Measurements from ENCODE around the gene ATXN2L. TPM values are rescaled to one million over a fixed set of nuclear protein-coding genes. Genes with fewer than 3 reads are reported as not detected.

Gene ATXN2L
- total and polyA plus RNA-seq, 2 donors (not counting 1 experiment from before 2014, with no cell fraction given), result 16.4 to 52.8 TPM

- TF ChIP-seq EZH2 (IDR thresholded peaks at IDR 0.05; ENCODE audit: low read length, missing control alignments) (no peak), CTCF (conservative IDR thresholded peaks at IDR 0.05 in 1 of 2, IDR thresholded peaks at IDR 0.05 in 1 of 2; ENCODE audit: low read depth in 1 of 2, low read length in 2 of 2) (no peak)
Measured at GRCh38 chr16:28838558-28838918, 15.7 kb downstream of the ATXN2L start.

DNA sequence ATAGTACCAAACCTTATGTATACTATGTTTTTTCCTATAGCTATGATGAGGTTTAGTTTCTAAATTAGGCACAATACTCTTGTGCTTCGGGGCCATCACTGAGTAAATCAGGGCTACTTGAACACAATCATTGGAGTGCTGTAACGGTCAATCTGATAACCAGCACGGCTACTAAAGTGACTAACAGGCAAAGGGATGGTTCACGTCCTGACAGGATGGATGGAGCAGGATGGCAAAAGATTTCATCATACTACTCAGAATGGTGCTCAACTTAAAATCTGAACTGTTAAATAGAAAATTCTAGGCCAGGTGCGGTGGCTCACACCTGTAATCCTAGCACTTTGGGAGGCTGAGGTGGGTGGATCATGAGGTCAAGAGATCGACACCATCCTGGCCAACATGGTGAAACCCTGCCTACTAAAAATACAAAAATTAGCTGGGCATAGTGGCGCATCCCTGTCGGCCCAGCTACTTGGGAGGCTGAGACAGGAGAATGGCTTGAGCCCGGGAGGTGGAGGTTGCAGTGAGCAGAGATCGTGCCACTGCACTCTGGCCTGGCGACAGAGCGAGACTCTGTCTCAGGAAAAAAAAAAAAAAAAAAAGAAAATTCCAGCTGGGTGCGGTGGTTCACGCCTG lies 16.3 kb downstream of the ATXN2L start:
- Histone ChIP-seq H3K27ac (ENCODE audit: insufficient read depth, low read length) (no peak overlapping the region), H3K27me3 (ENCODE audit: control insufficient read depth, insufficient read depth, low read length) (no peaks in the 10 kb centered on the region), H3K36me3 (ENCODE audit: control insufficient read depth, insufficient read depth, low read length) (peaks cover 34% of the 10 kb centered on the region), H3K4me2 (ENCODE audit: extremely low read depth, insufficient read depth, low read length) (no peak overlapping the region), H2AFZ (ENCODE audit: low read length) (no peak overlapping the region), H4K20me1 (ENCODE audit: control insufficient read depth, extremely low read depth, insufficient read depth, low read length) (no peaks in the 10 kb centered on the region), H3K9me3 (ENCODE audit: control insufficient read depth, insufficient read depth, low read depth, low read length) (no peaks in the 10 kb centered on the region), H3K4me3 (replicated peaks in 1 of 4; ENCODE audit: control extremely low read depth in 1 of 4, insufficient read depth in 1 of 4, low read depth in 3 of 4, low read length in 4 of 4) (no peak overlapping the region), H3K9ac (ENCODE audit: insufficient read depth, low read length) (no peak overlapping the region), H3K79me2 (ENCODE audit: control insufficient read depth, insufficient read depth, low read length) (no peaks in the 10 kb centered on the region), H3K4me1 (ENCODE audit: control insufficient read depth, extremely low read depth, insufficient read depth, low read length) (no peaks in the 10 kb centered on the region)
- DNase-seq (ENCODE audit: low read depth in 2 of 2), result no peak
- no peak for TF ChIP-seq EZH2 (IDR thresholded peaks at IDR 0.05; ENCODE audit: low read length, missing control alignments)
- TF ChIP-seq CTCF (conservative IDR thresholded peaks at IDR 0.05 in 1 of 2, IDR thresholded peaks at IDR 0.05 in 1 of 2; ENCODE audit: low read depth in 1 of 2, low read length in 2 of 2), result no peak

More at GRCh38 chr16:28838558-28838918, 15.7 kb downstream of the ATXN2L start:
- H3K4me1 ChIP-seq (ENCODE audit: control insufficient read depth, extremely low read depth, insufficient read depth, low read length), result no peaks in the 10 kb centered on the region
- no peak overlapping the region for H3K27ac ChIP-seq (ENCODE audit: insufficient read depth, low read length)
- H3K9ac ChIP-seq (ENCODE audit: insufficient read depth, low read length), result no peak overlapping the region
- peaks cover 33% of the 10 kb centered on the region for H3K36me3 ChIP-seq (ENCODE audit: control insufficient read depth, insufficient read depth, low read length)
- H4K20me1 ChIP-seq (ENCODE audit: control insufficient read depth, extremely low read depth, insufficient read depth, low read length), result no peaks in the 10 kb centered on the region
- no peak overlapping the region for H2AFZ ChIP-seq (ENCODE audit: low read length)
- H3K79me2 ChIP-seq (ENCODE audit: control insufficient read depth, insufficient read depth, low read length), result no peaks in the 10 kb centered on the region
- H3K4me2 ChIP-seq (ENCODE audit: extremely low read depth, insufficient read depth, low read length), result no peak overlapping the region
- DNase-seq (ENCODE audit: low read depth in 2 of 2), result no peak
- no peaks in the 10 kb centered on the region for H3K9me3 ChIP-seq (ENCODE audit: control insufficient read depth, insufficient read depth, low read depth, low read length)
- H3K27me3 ChIP-seq (ENCODE audit: control insufficient read depth, insufficient read depth, low read length), result no peaks in the 10 kb centered on the region
- no peak overlapping the region for H3K4me3 ChIP-seq (replicated peaks in 1 of 4; ENCODE audit: control extremely low read depth in 1 of 4, insufficient read depth in 1 of 4, low read depth in 3 of 4, low read length in 4 of 4)

- Histone ChIP-seq H3K4me2 (ENCODE audit: extremely low read depth, insufficient read depth, low read length) (no peak overlapping the region), H3K27ac (ENCODE audit: insufficient read depth, low read length) (no peak overlapping the region), H3K36me3 (ENCODE audit: control insufficient read depth, insufficient read depth, low read length) (peaks cover 32% of the 10 kb centered on the region), H3K9ac (ENCODE audit: insufficient read depth, low read length) (no peak overlapping the region), H4K20me1 (ENCODE audit: control insufficient read depth, extremely low read depth, insufficient read depth, low read length) (no peaks in the 10 kb centered on the region), H3K4me1 (ENCODE audit: control insufficient read depth, extremely low read depth, insufficient read depth, low read length) (peaks cover 2% of the 10 kb centered on the region), H3K9me3 (ENCODE audit: control insufficient read depth, insufficient read depth, low read depth, low read length) (no peaks in the 10 kb centered on the region), H3K79me2 (ENCODE audit: control insufficient read depth, insufficient read depth, low read length) (peaks cover 5% of the 10 kb centered on the region), H3K27me3 (ENCODE audit: control insufficient read depth, insufficient read depth, low read length) (no peaks in the 10 kb centered on the region), H3K4me3 (replicated peaks in 1 of 4; ENCODE audit: control extremely low read depth in 1 of 4, insufficient read depth in 1 of 4, low read depth in 3 of 4, low read length in 4 of 4) (no peak overlapping the region), H2AFZ (ENCODE audit: low read length) (no peak overlapping the region)
- no peak for DNase-seq (ENCODE audit: low read depth in 2 of 2)
- TF ChIP-seq CTCF (conservative IDR thresholded peaks at IDR 0.05 in 1 of 2, IDR thresholded peaks at IDR 0.05 in 1 of 2; ENCODE audit: low read depth in 1 of 2, low read length in 2 of 2) (no peak), EZH2 (IDR thresholded peaks at IDR 0.05; ENCODE audit: low read length, missing control alignments) (no peak)
Measured at GRCh38 chr16:28839899-28840298, 17.1 kb downstream of the ATXN2L start.
